ENCODE results near the gene KIF3A.

DNA sequence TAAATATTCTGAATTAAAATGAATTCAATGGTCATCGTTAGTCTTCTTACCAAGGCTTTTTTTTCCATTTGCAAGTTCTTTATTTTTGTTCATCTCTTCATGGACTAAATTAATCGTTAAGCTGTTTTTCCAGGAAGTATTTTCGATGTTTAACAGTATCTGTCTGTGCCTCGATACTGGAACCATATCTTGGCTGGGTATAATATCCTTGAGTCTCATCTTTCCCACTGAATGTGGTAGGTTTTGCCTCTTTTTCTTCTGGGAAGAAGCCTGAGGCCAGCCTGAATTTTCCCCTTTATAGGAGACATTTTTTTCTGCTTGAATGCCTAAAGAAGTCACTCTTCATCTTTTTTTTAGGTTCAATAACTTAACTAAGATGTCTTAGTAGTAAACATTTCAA lies 43.7 kb upstream of the KIF3A start:
- TF ChIP-seq ZNF565 (CRISPR knock-in tag; conservative IDR thresholded peaks at IDR 0.05; ENCODE audit: low read depth) (no peak), SNAI2 (CRISPR knock-in tag; IDR thresholded peaks at IDR 0.05) (no peak), ESRRG (CRISPR knock-in tag; IDR thresholded peaks at IDR 0.05) (no peak), RARB (CRISPR knock-in tag; IDR thresholded peaks at IDR 0.05) (no peak), GLIS3 (CRISPR knock-in tag; IDR thresholded peaks at IDR 0.05) (no peak), ZFP3 (CRISPR knock-in tag; IDR thresholded peaks at IDR 0.05) (no peak), ZNF8 (CRISPR knock-in tag; IDR thresholded peaks at IDR 0.05) (no peak), ARNTL (CRISPR knock-in tag; IDR thresholded peaks at IDR 0.05; ENCODE audit: borderline replicate concordance, low read depth) (no peak), OSR1 (CRISPR knock-in tag; IDR thresholded peaks at IDR 0.05) (no peak)
- TF ChIP-seq, protein P1, sequence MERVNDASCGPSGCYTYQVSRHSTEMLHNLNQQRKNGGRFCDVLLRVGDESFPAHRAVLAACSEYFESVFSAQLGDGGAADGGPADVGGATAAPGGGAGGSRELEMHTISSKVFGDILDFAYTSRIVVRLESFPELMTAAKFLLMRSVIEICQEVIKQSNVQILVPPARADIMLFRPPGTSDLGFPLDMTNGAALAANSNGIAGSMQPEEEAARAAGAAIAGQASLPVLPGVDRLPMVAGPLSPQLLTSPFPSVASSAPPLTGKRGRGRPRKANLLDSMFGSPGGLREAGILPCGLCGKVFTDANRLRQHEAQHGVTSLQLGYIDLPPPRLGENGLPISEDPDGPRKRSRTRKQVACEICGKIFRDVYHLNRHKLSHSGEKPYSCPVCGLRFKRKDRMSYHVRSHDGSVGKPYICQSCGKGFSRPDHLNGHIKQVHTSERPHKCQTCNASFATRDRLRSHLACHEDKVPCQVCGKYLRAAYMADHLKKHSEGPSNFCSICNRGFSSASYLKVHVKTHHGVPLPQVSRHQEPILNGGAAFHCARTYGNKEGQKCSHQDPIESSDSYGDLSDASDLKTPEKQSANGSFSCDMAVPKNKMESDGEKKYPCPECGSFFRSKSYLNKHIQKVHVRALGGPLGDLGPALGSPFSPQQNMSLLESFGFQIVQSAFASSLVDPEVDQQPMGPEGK (CRISPR knock-in tag; IDR thresholded peaks at IDR 0.05; ENCODE audit: borderline replicate concordance) = no peak
- TF ChIP-seq, protein P2, sequence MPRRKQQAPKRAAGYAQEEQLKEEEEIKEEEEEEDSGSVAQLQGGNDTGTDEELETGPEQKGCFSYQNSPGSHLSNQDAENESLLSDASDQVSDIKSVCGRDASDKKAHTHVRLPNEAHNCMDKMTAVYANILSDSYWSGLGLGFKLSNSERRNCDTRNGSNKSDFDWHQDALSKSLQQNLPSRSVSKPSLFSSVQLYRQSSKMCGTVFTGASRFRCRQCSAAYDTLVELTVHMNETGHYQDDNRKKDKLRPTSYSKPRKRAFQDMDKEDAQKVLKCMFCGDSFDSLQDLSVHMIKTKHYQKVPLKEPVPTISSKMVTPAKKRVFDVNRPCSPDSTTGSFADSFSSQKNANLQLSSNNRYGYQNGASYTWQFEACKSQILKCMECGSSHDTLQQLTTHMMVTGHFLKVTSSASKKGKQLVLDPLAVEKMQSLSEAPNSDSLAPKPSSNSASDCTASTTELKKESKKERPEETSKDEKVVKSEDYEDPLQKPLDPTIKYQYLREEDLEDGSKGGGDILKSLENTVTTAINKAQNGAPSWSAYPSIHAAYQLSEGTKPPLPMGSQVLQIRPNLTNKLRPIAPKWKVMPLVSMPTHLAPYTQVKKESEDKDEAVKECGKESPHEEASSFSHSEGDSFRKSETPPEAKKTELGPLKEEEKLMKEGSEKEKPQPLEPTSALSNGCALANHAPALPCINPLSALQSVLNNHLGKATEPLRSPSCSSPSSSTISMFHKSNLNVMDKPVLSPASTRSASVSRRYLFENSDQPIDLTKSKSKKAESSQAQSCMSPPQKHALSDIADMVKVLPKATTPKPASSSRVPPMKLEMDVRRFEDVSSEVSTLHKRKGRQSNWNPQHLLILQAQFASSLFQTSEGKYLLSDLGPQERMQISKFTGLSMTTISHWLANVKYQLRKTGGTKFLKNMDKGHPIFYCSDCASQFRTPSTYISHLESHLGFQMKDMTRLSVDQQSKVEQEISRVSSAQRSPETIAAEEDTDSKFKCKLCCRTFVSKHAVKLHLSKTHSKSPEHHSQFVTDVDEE (CRISPR knock-in tag; IDR thresholded peaks at IDR 0.05) = no peak
- TF ChIP-seq, protein P3, sequence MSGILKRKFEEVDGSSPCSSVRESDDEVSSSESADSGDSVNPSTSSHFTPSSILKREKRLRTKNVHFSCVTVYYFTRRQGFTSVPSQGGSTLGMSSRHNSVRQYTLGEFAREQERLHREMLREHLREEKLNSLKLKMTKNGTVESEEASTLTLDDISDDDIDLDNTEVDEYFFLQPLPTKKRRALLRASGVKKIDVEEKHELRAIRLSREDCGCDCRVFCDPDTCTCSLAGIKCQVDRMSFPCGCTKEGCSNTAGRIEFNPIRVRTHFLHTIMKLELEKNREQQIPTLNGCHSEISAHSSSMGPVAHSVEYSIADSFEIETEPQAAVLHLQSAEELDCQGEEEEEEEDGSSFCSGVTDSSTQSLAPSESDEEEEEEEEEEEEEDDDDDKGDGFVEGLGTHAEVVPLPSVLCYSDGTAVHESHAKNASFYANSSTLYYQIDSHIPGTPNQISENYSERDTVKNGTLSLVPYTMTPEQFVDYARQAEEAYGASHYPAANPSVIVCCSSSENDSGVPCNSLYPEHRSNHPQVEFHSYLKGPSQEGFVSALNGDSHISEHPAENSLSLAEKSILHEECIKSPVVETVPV (CRISPR knock-in tag; IDR thresholded peaks at IDR 0.05) = no peak
- TF ChIP-seq, protein P4, sequence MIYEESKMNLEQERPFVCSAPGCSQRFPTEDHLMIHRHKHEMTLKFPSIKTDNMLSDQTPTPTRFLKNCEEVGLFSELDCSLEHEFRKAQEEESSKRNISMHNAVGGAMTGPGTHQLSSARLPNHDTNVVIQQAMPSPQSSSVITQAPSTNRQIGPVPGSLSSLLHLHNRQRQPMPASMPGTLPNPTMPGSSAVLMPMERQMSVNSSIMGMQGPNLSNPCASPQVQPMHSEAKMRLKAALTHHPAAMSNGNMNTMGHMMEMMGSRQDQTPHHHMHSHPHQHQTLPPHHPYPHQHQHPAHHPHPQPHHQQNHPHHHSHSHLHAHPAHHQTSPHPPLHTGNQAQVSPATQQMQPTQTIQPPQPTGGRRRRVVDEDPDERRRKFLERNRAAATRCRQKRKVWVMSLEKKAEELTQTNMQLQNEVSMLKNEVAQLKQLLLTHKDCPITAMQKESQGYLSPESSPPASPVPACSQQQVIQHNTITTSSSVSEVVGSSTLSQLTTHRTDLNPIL (CRISPR knock-in tag; IDR thresholded peaks at IDR 0.05; ENCODE audit: low read depth) = no peak

All from SK-N-SH treated with all-trans-retinoic acid at 6 μM for 48 hours (cell line).